A172 (cell line): ENCODE data around the gene SLC17A5. TPM values are rescaled to one million over a fixed set of nuclear protein-coding genes. Genes with fewer than 3 reads are reported as not detected.
"Not testable (repeated sequence)": the region's sequence is repeated elsewhere in the genome, so short reads cannot be mapped to it uniquely, and the experiment has no call there.

Experiments used
- DNase-seq: peaks from one replicate; pipeline ENCODE4 v3.0.0-alpha.2; 2015; ENCODE audit warnings: low spot score
- total RNA-seq: library from RNA; depleted of rRNA; stranded (reverse); fragments of >200 nt; shearing (Covaris generic); gene quantifications from 2 replicates; pipeline ENCODE4 v1.2.3, GENCODE V29; 2014

Gene SLC17A5
- total RNA-seq, 1 experiment from 2014 or later, result 15.3 TPM

GRCh38 chr6:73665686-73666319 lies 12.0 kb upstream of the SLC17A5 start:
- DNase-seq, result peak; percentile 29

GRCh38 chr6:73664701-73665100 lies 10.9 kb upstream of the SLC17A5 start:
- no peak for DNase-seq

- DNase-seq, result no peak
These were observed 3.4 kb upstream of the SLC17A5 start for GRCh38 chr6:73657201-73657600.

- no peak for DNase-seq
These were observed 2.8 kb upstream of the SLC17A5 start for GRCh38 chr6:73656531-73657145.

GRCh38 chr6:73655341-73655917 lies 1.6 kb upstream of the SLC17A5 start:
- no peak for DNase-seq

GRCh38 chr6:73652637-73653570 lies 888 bp downstream of the SLC17A5 start:
- peak; percentile 45 for DNase-seq

GRCh38 chr6:73649783-73650182 lies 4.0 kb downstream of the SLC17A5 start:
- no peak for DNase-seq

- no peak for DNase-seq
These were observed 5.6 kb downstream of the SLC17A5 start for GRCh38 chr6:73648166-73648565.

- DNase-seq, result no peak
These were observed 8.7 kb downstream of the SLC17A5 start for GRCh38 chr6:73644941-73645591.

GRCh38 chr6:73644030-73644429 lies 9.8 kb downstream of the SLC17A5 start:
- DNase-seq, result no peak

- no peak for DNase-seq
These were observed 11.3 kb downstream of the SLC17A5 start for GRCh38 chr6:73642530-73642929.

GRCh38 chr6:73640179-73640750 lies 13.5 kb downstream of the SLC17A5 start:
- DNase-seq, result no peak

- DNase-seq, result no peak
These were observed 14.8 kb downstream of the SLC17A5 start for GRCh38 chr6:73639040-73639439.

- DNase-seq, result no peak
These were observed 16.4 kb downstream of the SLC17A5 start for GRCh38 chr6:73637404-73637803.

- DNase-seq, result no peak
These were observed 17.7 kb downstream of the SLC17A5 start for GRCh38 chr6:73636048-73636447.

GRCh38 chr6:73632346-73632745 lies 21.4 kb downstream of the SLC17A5 start:
- DNase-seq, result no peak

GRCh38 chr6:73631849-73632248 lies 21.9 kb downstream of the SLC17A5 start:
- peak; percentile 29 for DNase-seq

GRCh38 chr6:73630401-73630800 lies 23.4 kb downstream of the SLC17A5 start:
- no peak for DNase-seq

GRCh38 chr6:73624896-73625295 lies 28.9 kb downstream of the SLC17A5 start:
- DNase-seq, result no peak

GRCh38 chr6:73623480-73623879 lies 30.3 kb downstream of the SLC17A5 start:
- not testable (repeated sequence) for DNase-seq

- not testable (repeated sequence) for DNase-seq
These were observed 35.7 kb downstream of the SLC17A5 start for GRCh38 chr6:73618082-73618481.
